HG03108 (cell line): ENCODE measurements around the gene IRF1.
A peak's percentile ranks its signal among the peaks of the same experiment; 100 is the strongest.
"Not testable (repeated sequence)": the region's sequence is repeated elsewhere in the genome, so short reads cannot be mapped to it uniquely, and the experiment has no call there.

Experiments used
- ATAC-seq: cut with Tn5 transposase; IDR thresholded peaks from one replicate; pipeline ENCODE4 v1.9.1; 2021; ENCODE audit warnings: moderate library complexity; ENCODE audit not compliant: unreplicated experiment

Gene IRF1

GRCh38 chr5:132490484-132491367 is at the start of gene IRF1:
Gene IRF1, minus strand, starts transcription at chr5:132490773. Its CDS starts 1,295 bp downstream, at chr5:132489478.
- ATAC-seq, result peak; percentile 77

- ATAC-seq, result no peak
These were observed 49.6 kb upstream of the IRF1 start for GRCh38 chr5:132540149-132540548.

GRCh38 chr5:132539716-132540115 is 49.1 kb upstream of the IRF1 start:
- ATAC-seq, result no peak

- ATAC-seq, result no peak
These were observed 40.4 kb upstream of the IRF1 start for GRCh38 chr5:132530946-132531345.

GRCh38 chr5:132528866-132529634 is 38.5 kb upstream of the IRF1 start:
- no peak for ATAC-seq

- no peak for ATAC-seq
These were observed 37.4 kb upstream of the IRF1 start for GRCh38 chr5:132528021-132528420.

GRCh38 chr5:132526974-132527564 is 36.5 kb upstream of the IRF1 start:
- ATAC-seq, result peak; percentile 5

- peak; percentile 45 for ATAC-seq
These were observed 35.9 kb upstream of the IRF1 start for GRCh38 chr5:132526290-132526973.

- ATAC-seq, result peak; percentile 54
These were observed 34.7 kb upstream of the IRF1 start for GRCh38 chr5:132525299-132525724.

- not testable (repeated sequence) for ATAC-seq
These were observed 34.3 kb upstream of the IRF1 start for GRCh38 chr5:132524877-132525276.

- not testable (repeated sequence) for ATAC-seq
These were observed 31.5 kb upstream of the IRF1 start for GRCh38 chr5:132522067-132522466.

- not testable (repeated sequence) for ATAC-seq
These were observed 23.2 kb upstream of the IRF1 start for GRCh38 chr5:132513618-132514336.

GRCh38 chr5:132510076-132510475 is 19.5 kb upstream of the IRF1 start:
- no peak for ATAC-seq

GRCh38 chr5:132506094-132506692 is 15.6 kb upstream of the IRF1 start:
- peak; percentile 56 for ATAC-seq

GRCh38 chr5:132505641-132506040 is 15.1 kb upstream of the IRF1 start:
- no peak for ATAC-seq

- no peak for ATAC-seq
These were observed 14.2 kb upstream of the IRF1 start for GRCh38 chr5:132504746-132505145.

- no peak for ATAC-seq
These were observed 12.7 kb upstream of the IRF1 start for GRCh38 chr5:132503244-132503643.

- ATAC-seq, result no peak
These were observed 11.7 kb upstream of the IRF1 start for GRCh38 chr5:132501961-132502931.

- no peak for ATAC-seq
These were observed 11.0 kb upstream of the IRF1 start for GRCh38 chr5:132501629-132501956.
